ENCODE measurements around the gene TUBG1.
"Not testable (repeated sequence)": the region's sequence is repeated elsewhere in the genome, so short reads cannot be mapped to it uniquely, and the experiment has no call there.

The TUBG1 gene

GRCh38 chr17:42612013-42612412, 2.5 kb downstream of the TUBG1 start:
- Histone ChIP-seq H3K27me3 (no peaks in the 10 kb centered on the region), H3K36me3 (peaks cover 26 to 46% (median 37%) of the 10 kb centered on the region in 3 donors), H3K4me1 (peaks cover 0 to 27% (median 19%) of the 10 kb centered on the region in 4 donors), H3K4me3 (no peak overlapping the region), H3K9me3 (no peaks in the 10 kb centered on the region), H3K27ac (no peak overlapping the region)
- TF ChIP-seq CTCF (IDR thresholded peaks at IDR 0.05) = no peak
- DNase-seq = no peak
- intact Hi-C loops (cut with DNase I; ENCODE audit: low total_unique reads) = no loop called here

- Histone ChIP-seq H3K27ac (no peak overlapping the region), H3K9me3 (no peaks in the 10 kb centered on the region), H3K27me3 (no peaks in the 10 kb centered on the region), H3K4me3 (no peak overlapping the region), H3K36me3 (peaks cover 26 to 46% (median 37%) of the 10 kb centered on the region in 3 donors), H3K4me1 (peaks cover 0 to 22% (median 13%) of the 10 kb centered on the region in 4 donors)
- intact Hi-C loops (cut with DNase I; ENCODE audit: low total_unique reads) = no loop called here
- DNase-seq = no peak
- TF ChIP-seq CTCF (IDR thresholded peaks at IDR 0.05) = no peak
These were observed 4.3 kb downstream of the TUBG1 start for GRCh38 chr17:42613699-42614295.

- no peak for DNase-seq
- intact Hi-C loops (cut with DNase I; ENCODE audit: low total_unique reads) = no loop called here
- H3K27ac ChIP-seq = peak overlapping the region in 1 of 2 donors; percentile 14
These were observed 8.5 kb downstream of the TUBG1 start for GRCh38 chr17:42617956-42618431.

GRCh38 chr17:42618442-42619150, 9.1 kb downstream of the TUBG1 start:
- Histone ChIP-seq H3K9me3 (no peaks in the 10 kb centered on the region), H3K27ac (peak overlapping the region in 1 of 2 donors; percentile 14), H3K4me3 (no peak overlapping the region), H3K27me3 (no peaks in the 10 kb centered on the region), H3K4me1 (peaks cover 0 to 13% (median 9%) of the 10 kb centered on the region in 4 donors), H3K36me3 (peaks cover 17 to 26% (median 24%) of the 10 kb centered on the region in 3 donors)
- peak in 1 of 2 donors; percentile 66 for DNase-seq
- TF ChIP-seq CTCF (IDR thresholded peaks at IDR 0.05) = no peak
- intact Hi-C loops (cut with DNase I; ENCODE audit: low total_unique reads) = no loop called here

More at GRCh38 chr17:42617956-42618431, 8.5 kb downstream of the TUBG1 start:
- Histone ChIP-seq H3K36me3 (peaks cover 23 to 32% (median 30%) of the 10 kb centered on the region in 3 donors), H3K9me3 (no peaks in the 10 kb centered on the region), H3K27me3 (no peaks in the 10 kb centered on the region), H3K4me1 (peaks cover 0 to 13% (median 9%) of the 10 kb centered on the region in 4 donors), H3K4me3 (no peak overlapping the region)
- no peak for TF ChIP-seq CTCF (IDR thresholded peaks at IDR 0.05)

- peaks cover 0 to 13% (median 9%) of the 10 kb centered on the region in 4 donors for H3K4me1 ChIP-seq
- H3K4me3 ChIP-seq; H3K36me3 ChIP-seq; intact Hi-C loops (cut with DNase I; ENCODE audit: low total_unique reads); DNase-seq; H3K9me3 ChIP-seq; H3K27ac ChIP-seq; H3K27me3 ChIP-seq: not testable (repeated sequence)
These were observed 12.5 kb downstream of the TUBG1 start for GRCh38 chr17:42621987-42622386.

- no peak overlapping the region for H3K4me3 ChIP-seq
- TF ChIP-seq CTCF (IDR thresholded peaks at IDR 0.05) = no peak
- H3K27ac ChIP-seq = no peak overlapping the region
- no peaks in the 10 kb centered on the region for H3K9me3 ChIP-seq
- intact Hi-C loops (cut with DNase I; ENCODE audit: low total_unique reads) = no loop called here
- no peak for DNase-seq
- H3K36me3 ChIP-seq = no peaks in the 10 kb centered on the region
- no peaks in the 10 kb centered on the region for H3K27me3 ChIP-seq
- H3K4me1 ChIP-seq = peaks cover 0 to 8% (median 5%) of the 10 kb centered on the region in 4 donors
These were observed 13.8 kb downstream of the TUBG1 start for GRCh38 chr17:42623271-42623670.

Measured in tibial artery (tissue), 4 donors.